PC-3 (cell line): Measurements from ENCODE around the gene SLC2A9. TPM values are rescaled to one million over a fixed set of nuclear protein-coding genes. Genes with fewer than 3 reads are reported as not detected.

Experiments
- ATAC-seq: fragments of 200-7000 bp; cut with Tn5 transposase; 2 replicates; pipeline ENCODE4 v1.9.1; 2020; ENCODE audit warnings: mild to moderate bottlenecking, moderate library complexity
- BruUV-seq: library from RNA; stranded (reverse); fragments of 400-500 nt; replicated peaks from 2 replicates; lab custom pipeline; 2021; lab: Mats Ljungman, UMichigan
- CTCF ChIA-PET: fragments of 300-600 bp; sonication (Branson Sonifier 250); formaldehyde crosslinking; loops from one replicate; lab custom pipeline; 2022; ENCODE audit warnings: antibody characterized with exemption; lab: Charles Lee
- POLR2A ChIA-PET: fragments of 300-600 bp; sonication (Branson Sonifier 250); formaldehyde crosslinking; loops from one replicate; lab custom pipeline; 2022; ENCODE audit warnings: antibody characterized with exemption; ENCODE audit not compliant: unreplicated experiment; lab: Charles Lee
- DNase-seq: peaks from one replicate; pipeline ENCODE4 v3.0.0-alpha.2; 2015
- H2AFZ ChIP-seq: fragments of 300-600 bp; sonication (generic); 2 replicates; pipeline ENCODE4 v1.6.0; 2016; ENCODE audit warnings: antibody characterized with exemption, low read length
- H3F3A ChIP-seq: fragments of 300-600 bp; sonication (generic); one replicate; pipeline ENCODE4 v1.6.0; 2017; ENCODE audit warnings: antibody characterized with exemption, low read length, control low read depth, mild to moderate bottlenecking; ENCODE audit not compliant: unreplicated experiment
- H3K27ac ChIP-seq: fragments of 300-600 bp; sonication (generic); 2 replicates; pipeline ENCODE4 v1.5.1; 2016; ENCODE audit warnings: mild to moderate bottlenecking, low read length
- H3K27me3 ChIP-seq: fragments of 300-600 bp; sonication (generic); 2 replicates; pipeline ENCODE4 v1.6.1; 2016; ENCODE audit warnings: low read length, mixed read lengths
- H3K36me3 ChIP-seq: fragments of 300-600 bp; sonication (generic); 2 replicates; pipeline ENCODE4 v1.6.1; 2016; ENCODE audit warnings: low read depth, mixed run types, low read length, mixed read lengths
- H3K4me1 ChIP-seq: fragments of 300-600 bp; sonication (generic); 2 replicates; pipeline ENCODE4 v1.5.1; 2016; ENCODE audit warnings: low read length; ENCODE audit not compliant: insufficient read depth
- H3K4me2 ChIP-seq: fragments of 300-600 bp; sonication (generic); 2 replicates; pipeline ENCODE4 v1.6.0; 2016; ENCODE audit warnings: low read length
- H3K4me3 ChIP-seq: fragments of 300-600 bp; sonication (generic); 2 replicates; pipeline ENCODE4 v1.5.1; 2016; ENCODE audit warnings: mild to moderate bottlenecking, low read length, mixed read lengths
- H3K79me2 ChIP-seq: fragments of 300-600 bp; sonication (generic); 2 replicates; pipeline ENCODE4 v1.6.1; 2017; ENCODE audit warnings: low read length, mixed read lengths
- H3K9ac ChIP-seq: fragments of 300-600 bp; sonication (generic); 2 replicates; pipeline ENCODE4 v1.6.0; 2016; ENCODE audit warnings: mild to moderate bottlenecking, low read length
- H3K9me2 ChIP-seq: fragments of 300-600 bp; sonication (generic); replicated peaks from 2 replicates; pipeline ENCODE4 v1.6.1; 2016; ENCODE audit warnings: mixed run types, low read length, mixed read lengths
- H3K9me3 ChIP-seq: fragments of 300-600 bp; sonication (generic); 2 replicates; pipeline ENCODE4 v1.6.1; 2016; ENCODE audit warnings: low read length, mixed read lengths
- H4K20me1 ChIP-seq: fragments of 300-600 bp; sonication (generic); 2 replicates; pipeline ENCODE4 v1.6.1; 2016; ENCODE audit warnings: low read length, mixed read lengths
- EZH2 ChIP-seq: fragments of 300-600 bp; sonication (generic); IDR thresholded peaks from one replicate; pipeline ENCODE4 v1.6.1; 2017; ENCODE audit warnings: antibody characterized with exemption, mild to moderate bottlenecking, low read length; ENCODE audit not compliant: unreplicated experiment
- EZH2phosphoT487 ChIP-seq: fragments of 300-600 bp; sonication (generic); IDR thresholded peaks from 2 replicates; pipeline ENCODE4 v1.6.1; 2018; ENCODE audit warnings: mild to moderate bottlenecking, antibody characterized with exemption, low read length, borderline replicate concordance
- intact Hi-C: fragments of 100-400 bp; cut with micrococcal nuclease; formaldehyde crosslinking; loops from 2 replicates; pipeline ENCODE4 v1.9.0; 2023
- total RNA-seq: library from RNA; depleted of rRNA; stranded (reverse); fragments of >200 nt; gene quantifications from 2 replicates; pipeline ENCODE4 v1.2.3, GENCODE V29; 2014
- TF ChIP-seq, protein P1 (sequence below): fragments of 300-600 bp; sonication (generic); conservative IDR thresholded peaks from 2 replicates; pipeline ENCODE4 v1.5.1; 2017; ENCODE audit warnings: antibody characterized with exemption, low read depth, mild to moderate bottlenecking, low read length

The SLC2A9 gene
- total RNA-seq, 1 experiment from 2014 or later = 0.11 TPM

DNA sequence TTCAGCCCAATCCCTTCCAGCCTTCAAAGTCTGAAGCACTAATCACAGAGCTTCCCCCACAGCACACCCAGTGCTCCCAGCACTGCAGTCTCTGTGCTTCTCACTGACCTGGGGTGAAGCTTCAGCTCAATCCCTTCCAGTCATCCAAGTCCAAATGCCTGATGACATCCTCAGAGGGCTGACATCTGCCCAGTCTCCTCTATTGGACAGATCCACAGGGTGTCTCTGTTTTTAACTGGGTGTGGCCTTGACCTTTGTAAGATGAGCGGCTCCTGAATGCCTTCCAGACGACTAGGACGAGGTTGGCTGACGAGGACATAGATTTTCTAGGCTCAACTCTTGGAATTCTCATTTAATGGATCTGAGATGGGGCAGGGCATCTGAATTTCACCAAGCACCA, 7.6 kb upstream of the SLC2A9 start:
- DNase-seq = peak; percentile 35

DNA sequence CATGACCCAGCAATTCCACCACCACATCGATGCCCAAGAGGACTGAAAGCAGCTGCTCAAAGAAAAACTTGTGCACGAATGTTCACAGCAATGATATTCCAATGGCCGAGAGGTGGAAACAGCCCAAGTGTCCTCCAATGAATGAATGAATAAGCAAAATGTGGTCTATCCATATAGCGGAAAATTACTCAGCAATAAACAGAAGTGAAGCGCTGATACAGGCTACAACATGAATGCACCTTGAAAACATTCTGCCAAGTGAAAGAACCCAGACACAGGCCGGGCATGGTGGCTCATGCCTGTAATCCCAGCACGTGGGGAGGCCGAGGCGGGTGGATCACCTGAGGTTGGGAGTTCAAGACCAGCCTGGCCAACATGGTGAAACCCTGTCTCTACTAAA, 5.2 kb upstream of the SLC2A9 start:
- Histone ChIP-seq H3K9ac (no peak overlapping the region), H3K27me3 (no peaks in the 10 kb centered on the region), H3K9me2 (no peaks in the 10 kb centered on the region), H3F3A (no peaks in the 10 kb centered on the region), H3K4me2 (no peak overlapping the region), H3K27ac (no peak overlapping the region), H3K9me3 (no peaks in the 10 kb centered on the region), H3K4me1 (no peaks in the 10 kb centered on the region), H4K20me1 (no peaks in the 10 kb centered on the region), H3K36me3 (no peaks in the 10 kb centered on the region), H3K4me3 (no peak overlapping the region), H2AFZ (no peak overlapping the region), H3K79me2 (no peaks in the 10 kb centered on the region)
- intact Hi-C loops = no loop called here
- TF ChIP-seq EZH2phosphoT487 (no peak), EZH2 (no peak)
- TF ChIP-seq, protein P1, sequence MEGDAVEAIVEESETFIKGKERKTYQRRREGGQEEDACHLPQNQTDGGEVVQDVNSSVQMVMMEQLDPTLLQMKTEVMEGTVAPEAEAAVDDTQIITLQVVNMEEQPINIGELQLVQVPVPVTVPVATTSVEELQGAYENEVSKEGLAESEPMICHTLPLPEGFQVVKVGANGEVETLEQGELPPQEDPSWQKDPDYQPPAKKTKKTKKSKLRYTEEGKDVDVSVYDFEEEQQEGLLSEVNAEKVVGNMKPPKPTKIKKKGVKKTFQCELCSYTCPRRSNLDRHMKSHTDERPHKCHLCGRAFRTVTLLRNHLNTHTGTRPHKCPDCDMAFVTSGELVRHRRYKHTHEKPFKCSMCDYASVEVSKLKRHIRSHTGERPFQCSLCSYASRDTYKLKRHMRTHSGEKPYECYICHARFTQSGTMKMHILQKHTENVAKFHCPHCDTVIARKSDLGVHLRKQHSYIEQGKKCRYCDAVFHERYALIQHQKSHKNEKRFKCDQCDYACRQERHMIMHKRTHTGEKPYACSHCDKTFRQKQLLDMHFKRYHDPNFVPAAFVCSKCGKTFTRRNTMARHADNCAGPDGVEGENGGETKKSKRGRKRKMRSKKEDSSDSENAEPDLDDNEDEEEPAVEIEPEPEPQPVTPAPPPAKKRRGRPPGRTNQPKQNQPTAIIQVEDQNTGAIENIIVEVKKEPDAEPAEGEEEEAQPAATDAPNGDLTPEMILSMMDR = no peak
- CTCF ChIA-PET = no interaction called here
- DNase-seq = no peak
- BruUV-seq = no TSS peak
- POLR2A ChIA-PET = no interaction called here
- no peak for ATAC-seq

More for the DNA sequence above, 7.6 kb upstream of the SLC2A9 start:
- peaks cover 14% of the 10 kb centered on the region for H3K4me1 ChIP-seq
- no peak overlapping the region for H3K4me2 ChIP-seq
- TF ChIP-seq EZH2 (no peak), EZH2phosphoT487 (no peak)
- TF ChIP-seq, protein P1 = no peak
- no TSS peak for BruUV-seq
- ChIA-PET CTCF (no interaction called here), POLR2A (no interaction called here)
- no peak overlapping the region for H2AFZ ChIP-seq
- no peak overlapping the region for H3K4me3 ChIP-seq
- no peaks in the 10 kb centered on the region for H3F3A ChIP-seq
- H3K27ac ChIP-seq = no peak overlapping the region
- H3K79me2 ChIP-seq = no peaks in the 10 kb centered on the region
- H3K9ac ChIP-seq = no peak overlapping the region
- ATAC-seq = no peak
- no peaks in the 10 kb centered on the region for H4K20me1 ChIP-seq
- intact Hi-C loops = no loop called here
- H3K9me2 ChIP-seq = no peaks in the 10 kb centered on the region
- no peaks in the 10 kb centered on the region for H3K9me3 ChIP-seq
- H3K27me3 ChIP-seq = no peaks in the 10 kb centered on the region
- no peaks in the 10 kb centered on the region for H3K36me3 ChIP-seq

DNA sequence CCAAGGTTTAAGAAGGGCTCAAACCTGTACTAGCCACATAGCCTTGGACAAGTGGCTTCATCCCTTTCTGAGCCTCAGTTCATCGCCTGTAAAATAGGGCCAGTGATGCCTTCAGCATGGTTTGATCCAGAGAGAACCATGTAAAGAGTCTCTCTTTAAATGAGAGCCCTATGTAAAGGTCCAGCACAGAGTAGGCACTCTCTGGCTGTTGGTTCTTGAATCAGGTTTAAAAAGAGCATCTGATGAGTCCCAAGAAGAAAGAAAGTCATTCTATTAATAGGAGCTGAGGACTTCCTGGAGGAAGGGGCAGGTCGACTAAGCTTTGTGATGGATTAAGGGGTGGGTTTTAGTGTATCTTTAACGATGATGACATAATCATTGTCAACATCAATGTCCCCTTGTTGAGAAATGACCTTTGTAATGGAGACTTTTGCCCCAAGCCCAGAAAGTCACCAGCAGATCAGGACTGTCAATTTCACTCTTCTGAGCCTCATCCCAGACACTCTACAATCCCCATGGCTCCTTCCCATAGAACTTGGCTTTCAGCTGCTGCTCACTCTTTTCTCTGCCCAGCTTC, 4.0 kb upstream of the SLC2A9 start:
- ChIA-PET CTCF (no interaction called here), POLR2A (no interaction called here)
- Histone ChIP-seq H3F3A (no peaks in the 10 kb centered on the region), H3K9ac (no peak overlapping the region), H2AFZ (no peak overlapping the region), H3K4me3 (no peak overlapping the region), H3K79me2 (no peaks in the 10 kb centered on the region), H3K36me3 (no peaks in the 10 kb centered on the region), H3K9me3 (no peaks in the 10 kb centered on the region), H4K20me1 (no peaks in the 10 kb centered on the region), H3K27ac (no peak overlapping the region), H3K4me1 (no peaks in the 10 kb centered on the region), H3K4me2 (no peak overlapping the region), H3K9me2 (no peaks in the 10 kb centered on the region), H3K27me3 (no peaks in the 10 kb centered on the region)
- intact Hi-C loops = no loop called here
- ATAC-seq (no peak), DNase-seq (no peak)
- no TSS peak for BruUV-seq
- TF ChIP-seq, protein P1 = no peak
- no peak for TF ChIP-seq EZH2phosphoT487
- TF ChIP-seq EZH2 = no peak
